Coronary artery (tissue), 2 donors: Measurements from ENCODE around the gene TLE5.
"Not testable (repeated sequence)": the region's sequence is repeated elsewhere in the genome, so short reads cannot be mapped to it uniquely, and the experiment has no call there.

Experiments
- DNase-seq: peaks from one replicate; pipeline ENCODE4 v3.0.0-alpha.2; 2017; ENCODE audit warnings: low spot score
- H3K27ac ChIP-seq, 2 donors: fragments of 200-600 bp; sonication (generic); one replicate each; pipeline ENCODE4 v1.5.1; 2016 to 2019
- H3K4me3 ChIP-seq: fragments of 200-600 bp; sonication (generic); 2 replicates; pipeline ENCODE4 v1.5.1; 2016; ENCODE audit warnings: mild to moderate bottlenecking, moderate library complexity
- TF ChIP-seq, protein P1 (sequence below): fragments of 200-600 bp; sonication (generic); IDR thresholded peaks from one replicate; pipeline ENCODE4 v1.5.1; 2019; ENCODE audit warnings: antibody characterized with exemption

The TLE5 gene

GRCh38 chr19:3041761-3042620 lies 20.3 kb downstream of the TLE5 start:
- no peak for DNase-seq
- peak overlapping the region in 1 of 2 donors; percentile 32 for H3K27ac ChIP-seq
- H3K4me3 ChIP-seq: peak overlapping the region; percentile 30
- TF ChIP-seq, protein P1, sequence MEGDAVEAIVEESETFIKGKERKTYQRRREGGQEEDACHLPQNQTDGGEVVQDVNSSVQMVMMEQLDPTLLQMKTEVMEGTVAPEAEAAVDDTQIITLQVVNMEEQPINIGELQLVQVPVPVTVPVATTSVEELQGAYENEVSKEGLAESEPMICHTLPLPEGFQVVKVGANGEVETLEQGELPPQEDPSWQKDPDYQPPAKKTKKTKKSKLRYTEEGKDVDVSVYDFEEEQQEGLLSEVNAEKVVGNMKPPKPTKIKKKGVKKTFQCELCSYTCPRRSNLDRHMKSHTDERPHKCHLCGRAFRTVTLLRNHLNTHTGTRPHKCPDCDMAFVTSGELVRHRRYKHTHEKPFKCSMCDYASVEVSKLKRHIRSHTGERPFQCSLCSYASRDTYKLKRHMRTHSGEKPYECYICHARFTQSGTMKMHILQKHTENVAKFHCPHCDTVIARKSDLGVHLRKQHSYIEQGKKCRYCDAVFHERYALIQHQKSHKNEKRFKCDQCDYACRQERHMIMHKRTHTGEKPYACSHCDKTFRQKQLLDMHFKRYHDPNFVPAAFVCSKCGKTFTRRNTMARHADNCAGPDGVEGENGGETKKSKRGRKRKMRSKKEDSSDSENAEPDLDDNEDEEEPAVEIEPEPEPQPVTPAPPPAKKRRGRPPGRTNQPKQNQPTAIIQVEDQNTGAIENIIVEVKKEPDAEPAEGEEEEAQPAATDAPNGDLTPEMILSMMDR: no peak

- H3K4me3 ChIP-seq: no peak overlapping the region
- peak overlapping the region in 1 of 2 donors; percentile 32 for H3K27ac ChIP-seq
- TF ChIP-seq, protein P1: no peak
- peak; percentile 72 for DNase-seq
These were observed 21.0 kb downstream of the TLE5 start for GRCh38 chr19:3041327-3041726.

DNA sequence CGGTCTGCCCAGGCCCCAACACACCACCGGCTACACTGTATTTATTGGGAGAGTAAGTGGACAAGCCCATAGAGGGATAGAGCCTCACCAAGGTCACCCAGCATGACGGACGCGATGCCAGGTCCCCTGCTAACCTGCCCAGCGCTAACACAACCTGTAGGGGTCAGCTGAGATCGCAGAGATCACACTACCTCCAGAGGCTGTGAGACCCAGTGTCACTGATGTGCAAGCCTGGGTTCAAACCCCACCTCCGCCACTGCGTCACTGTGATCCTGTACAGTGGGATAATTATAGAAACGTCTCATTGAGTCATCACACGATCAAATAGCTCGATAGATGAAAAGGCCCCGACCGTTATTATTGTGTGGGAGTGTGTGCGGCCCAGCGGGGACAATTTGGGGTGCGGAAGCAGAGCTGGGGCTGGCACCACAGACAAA lies 22.6 kb downstream of the TLE5 start:
- TF ChIP-seq, protein P1: no peak
- no peak overlapping the region for H3K27ac ChIP-seq
- DNase-seq: no peak

GRCh38 chr19:3039125-3039524 lies 23.2 kb downstream of the TLE5 start:
- DNase-seq: no peak
- no peak overlapping the region for H3K27ac ChIP-seq

More for the DNA sequence above, 22.6 kb downstream of the TLE5 start:
- H3K4me3 ChIP-seq: no peak overlapping the region

DNA sequence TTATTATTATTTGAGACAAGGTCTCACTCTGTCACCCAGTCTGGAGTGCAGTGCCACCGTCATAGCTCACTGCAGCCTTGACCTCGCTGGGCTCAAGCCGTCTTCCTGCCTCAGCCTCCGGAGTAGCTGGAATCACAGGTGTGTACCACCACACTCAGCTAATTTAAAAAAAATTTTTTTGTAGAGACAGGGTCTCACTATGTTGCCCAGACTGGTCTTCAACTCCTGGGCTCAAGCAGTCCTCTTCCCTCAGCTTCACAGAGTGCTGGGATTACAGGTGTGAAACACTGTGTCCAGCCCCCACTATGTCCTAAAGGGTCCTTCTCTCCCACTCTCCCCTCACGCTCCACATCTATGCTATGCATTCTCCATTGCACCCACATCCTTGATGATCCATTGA lies 24.1 kb downstream of the TLE5 start:
- Histone ChIP-seq H3K27ac (no peak overlapping the region), H3K4me3 (no peak overlapping the region)
- no peak for DNase-seq
- TF ChIP-seq, protein P1: no peak

More at GRCh38 chr19:3039125-3039524, 23.2 kb downstream of the TLE5 start:
- TF ChIP-seq, protein P1: no peak
- no peak overlapping the region for H3K4me3 ChIP-seq

GRCh38 chr19:3036977-3037544 lies 25.2 kb downstream of the TLE5 start:
- H3K4me3 ChIP-seq, DNase-seq: not testable (repeated sequence)
- H3K27ac ChIP-seq: peak overlapping the region; percentile 85 to 93

- TF ChIP-seq, protein P1: no peak
- DNase-seq: peak; percentile 94
- Histone ChIP-seq H3K27ac (peak overlapping the region; percentile 85 to 93), H3K4me3 (peak overlapping the region; percentile 72)
These were observed 25.9 kb downstream of the TLE5 start for GRCh38 chr19:3036119-3036976.
